HEK293 (cell line): ENCODE results near the gene UBXN6.

Experiments used
- HOXC10 ChIP-seq: sonication (generic); formaldehyde crosslinking; IDR thresholded peaks from 2 replicates; pipeline ENCODE4 v1.8.1; 2023; ENCODE audit warnings: mild to moderate bottlenecking, missing genetic modification reagents
- MYNN ChIP-seq: fragments of 450-650 bp; formaldehyde crosslinking; IDR thresholded peaks from 2 replicates; pipeline ENCODE4 v1.5.1; 2016; ENCODE audit warnings: missing biosample characterization, missing genetic modification characterization, borderline replicate concordance
- SCRT1 ChIP-seq: fragments of 450-650 bp; formaldehyde crosslinking; IDR thresholded peaks from 2 replicates; pipeline ENCODE4 v1.5.1; 2016; ENCODE audit warnings: missing biosample characterization, missing genetic modification characterization, borderline replicate concordance
- ZBTB20 ChIP-seq: fragments of 450-650 bp; formaldehyde crosslinking; IDR thresholded peaks from 2 replicates; pipeline ENCODE4 v1.5.1; 2016; ENCODE audit warnings: missing biosample characterization, missing genetic modification characterization
- ZBTB7A ChIP-seq: fragments of 450-650 bp; formaldehyde crosslinking; IDR thresholded peaks from 2 replicates; pipeline ENCODE4 v1.5.1; 2016; ENCODE audit warnings: low read depth, missing biosample characterization, missing genetic modification characterization
- ZFP41 ChIP-seq: fragments of 450-650 bp; formaldehyde crosslinking; IDR thresholded peaks from 2 replicates; pipeline ENCODE4 v1.5.1; 2016; ENCODE audit warnings: missing biosample characterization, missing genetic modification characterization, borderline replicate concordance
- ZNF335 ChIP-seq: fragments of 450-650 bp; formaldehyde crosslinking; conservative IDR thresholded peaks from 2 replicates; pipeline ENCODE4 v1.5.1; 2016; ENCODE audit warnings: missing biosample characterization, missing genetic modification characterization
- ZNF423 ChIP-seq: fragments of 450-650 bp; formaldehyde crosslinking; IDR thresholded peaks from 2 replicates; pipeline ENCODE4 v1.5.1; 2016; ENCODE audit warnings: missing biosample characterization, missing genetic modification characterization
- ZNF626 ChIP-seq: fragments of 450-650 bp; sonication (Bioruptor Pico); formaldehyde crosslinking; IDR thresholded peaks from 2 replicates; pipeline ENCODE4 v1.5.1; 2018; ENCODE audit warnings: missing biosample characterization, missing genetic modification characterization, inconsistent platforms
- ZNF830 ChIP-seq: fragments of 450-650 bp; IDR thresholded peaks from 2 replicates; pipeline ENCODE4 v1.5.0; 2018; ENCODE audit warnings: missing biosample characterization, missing genetic modification characterization, low read depth, mild to moderate bottlenecking, moderate library complexity
- TF ChIP-seq, protein P1 (sequence below): fragments of 450-650 bp; formaldehyde crosslinking; IDR thresholded peaks from 2 replicates; pipeline ENCODE4 v1.5.1; 2016; ENCODE audit warnings: missing biosample characterization, missing genetic modification characterization
- TF ChIP-seq, protein P2 (sequence below): fragments of 450-650 bp; formaldehyde crosslinking; conservative IDR thresholded peaks from 2 replicates; pipeline ENCODE4 v1.5.1; 2016; ENCODE audit warnings: low read depth, missing biosample characterization, missing genetic modification characterization
- TF ChIP-seq, protein P3 (sequence below): fragments of 450-650 bp; formaldehyde crosslinking; IDR thresholded peaks from 2 replicates; pipeline ENCODE4 v1.5.1; 2017; ENCODE audit warnings: missing biosample characterization, missing genetic modification characterization

DNA sequence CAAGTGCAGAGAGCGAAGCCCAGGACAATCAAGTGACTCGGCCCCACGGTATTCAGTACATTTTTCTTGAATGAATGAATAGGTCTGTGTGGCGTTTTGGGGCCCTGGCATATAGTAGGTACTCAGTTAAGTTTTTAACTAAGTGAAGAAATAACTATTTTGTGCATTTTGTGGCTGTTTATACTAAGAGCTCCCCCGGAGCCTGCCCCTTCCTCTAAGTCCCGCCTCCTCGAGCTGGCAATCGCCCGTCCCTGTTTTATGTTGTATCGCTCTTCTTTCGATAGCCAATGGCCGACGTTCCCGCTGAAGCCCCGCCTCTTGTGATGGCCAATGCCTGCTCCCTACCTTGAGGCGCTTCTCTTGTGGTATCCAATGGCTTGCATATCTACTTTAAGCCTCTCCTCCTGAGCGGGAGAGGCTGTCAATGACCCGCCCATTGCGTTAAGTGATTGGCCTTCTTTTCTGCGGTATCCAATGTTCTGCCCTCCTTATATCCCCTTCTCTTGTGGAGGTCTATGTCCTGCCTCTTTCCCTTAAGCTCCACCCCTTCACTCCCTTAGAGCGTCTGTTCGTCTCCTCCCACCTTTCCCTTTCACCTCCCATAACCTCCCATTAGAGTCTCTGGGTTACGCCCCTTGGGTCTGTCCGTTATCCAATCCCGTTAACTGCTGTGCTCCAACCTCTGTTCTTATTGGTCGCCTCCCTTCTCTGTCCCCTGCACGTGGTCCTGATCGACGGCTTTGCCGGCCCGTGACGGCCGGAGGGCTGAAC is 14.0 kb upstream of the UBXN6 start:
- TF ChIP-seq, protein P1, sequence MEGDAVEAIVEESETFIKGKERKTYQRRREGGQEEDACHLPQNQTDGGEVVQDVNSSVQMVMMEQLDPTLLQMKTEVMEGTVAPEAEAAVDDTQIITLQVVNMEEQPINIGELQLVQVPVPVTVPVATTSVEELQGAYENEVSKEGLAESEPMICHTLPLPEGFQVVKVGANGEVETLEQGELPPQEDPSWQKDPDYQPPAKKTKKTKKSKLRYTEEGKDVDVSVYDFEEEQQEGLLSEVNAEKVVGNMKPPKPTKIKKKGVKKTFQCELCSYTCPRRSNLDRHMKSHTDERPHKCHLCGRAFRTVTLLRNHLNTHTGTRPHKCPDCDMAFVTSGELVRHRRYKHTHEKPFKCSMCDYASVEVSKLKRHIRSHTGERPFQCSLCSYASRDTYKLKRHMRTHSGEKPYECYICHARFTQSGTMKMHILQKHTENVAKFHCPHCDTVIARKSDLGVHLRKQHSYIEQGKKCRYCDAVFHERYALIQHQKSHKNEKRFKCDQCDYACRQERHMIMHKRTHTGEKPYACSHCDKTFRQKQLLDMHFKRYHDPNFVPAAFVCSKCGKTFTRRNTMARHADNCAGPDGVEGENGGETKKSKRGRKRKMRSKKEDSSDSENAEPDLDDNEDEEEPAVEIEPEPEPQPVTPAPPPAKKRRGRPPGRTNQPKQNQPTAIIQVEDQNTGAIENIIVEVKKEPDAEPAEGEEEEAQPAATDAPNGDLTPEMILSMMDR (tag by site-specific recombination), result no peak
- TF ChIP-seq ZNF626 (tag by site-specific recombination), result no peak
- no peak for TF ChIP-seq ZFP41
- peak; percentile 92 for TF ChIP-seq ZNF335 (tag by site-specific recombination)
- no peak for TF ChIP-seq ZNF423 (tag by site-specific recombination)
- TF ChIP-seq ZNF830, result no peak
- no peak for TF ChIP-seq SCRT1 (tag by site-specific recombination)
- no peak for TF ChIP-seq MYNN
- TF ChIP-seq ZBTB20, result 0 out of 2 replicates have a peak, but pooled peaks have one; percentile 4
- TF ChIP-seq HOXC10 (CRISPR knock-in tag), result no peak
- TF ChIP-seq, protein P2, sequence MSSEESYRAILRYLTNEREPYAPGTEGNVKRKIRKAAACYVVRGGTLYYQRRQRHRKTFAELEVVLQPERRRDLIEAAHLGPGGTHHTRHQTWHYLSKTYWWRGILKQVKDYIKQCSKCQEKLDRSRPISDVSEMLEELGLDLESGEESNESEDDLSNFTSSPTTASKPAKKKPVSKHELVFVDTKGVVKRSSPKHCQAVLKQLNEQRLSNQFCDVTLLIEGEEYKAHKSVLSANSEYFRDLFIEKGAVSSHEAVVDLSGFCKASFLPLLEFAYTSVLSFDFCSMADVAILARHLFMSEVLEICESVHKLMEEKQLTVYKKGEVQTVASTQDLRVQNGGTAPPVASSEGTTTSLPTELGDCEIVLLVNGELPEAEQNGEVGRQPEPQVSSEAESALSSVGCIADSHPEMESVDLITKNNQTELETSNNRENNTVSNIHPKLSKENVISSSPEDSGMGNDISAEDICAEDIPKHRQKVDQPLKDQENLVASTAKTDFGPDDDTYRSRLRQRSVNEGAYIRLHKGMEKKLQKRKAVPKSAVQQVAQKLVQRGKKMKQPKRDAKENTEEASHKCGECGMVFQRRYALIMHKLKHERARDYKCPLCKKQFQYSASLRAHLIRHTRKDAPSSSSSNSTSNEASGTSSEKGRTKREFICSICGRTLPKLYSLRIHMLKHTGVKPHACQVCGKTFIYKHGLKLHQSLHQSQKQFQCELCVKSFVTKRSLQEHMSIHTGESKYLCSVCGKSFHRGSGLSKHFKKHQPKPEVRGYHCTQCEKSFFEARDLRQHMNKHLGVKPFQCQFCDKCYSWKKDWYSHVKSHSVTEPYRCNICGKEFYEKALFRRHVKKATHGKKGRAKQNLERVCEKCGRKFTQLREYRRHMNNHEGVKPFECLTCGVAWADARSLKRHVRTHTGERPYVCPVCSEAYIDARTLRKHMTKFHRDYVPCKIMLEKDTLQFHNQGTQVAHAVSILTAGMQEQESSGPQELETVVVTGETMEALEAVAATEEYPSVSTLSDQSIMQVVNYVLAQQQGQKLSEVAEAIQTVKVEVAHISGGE, result no peak
- TF ChIP-seq, protein P3, sequence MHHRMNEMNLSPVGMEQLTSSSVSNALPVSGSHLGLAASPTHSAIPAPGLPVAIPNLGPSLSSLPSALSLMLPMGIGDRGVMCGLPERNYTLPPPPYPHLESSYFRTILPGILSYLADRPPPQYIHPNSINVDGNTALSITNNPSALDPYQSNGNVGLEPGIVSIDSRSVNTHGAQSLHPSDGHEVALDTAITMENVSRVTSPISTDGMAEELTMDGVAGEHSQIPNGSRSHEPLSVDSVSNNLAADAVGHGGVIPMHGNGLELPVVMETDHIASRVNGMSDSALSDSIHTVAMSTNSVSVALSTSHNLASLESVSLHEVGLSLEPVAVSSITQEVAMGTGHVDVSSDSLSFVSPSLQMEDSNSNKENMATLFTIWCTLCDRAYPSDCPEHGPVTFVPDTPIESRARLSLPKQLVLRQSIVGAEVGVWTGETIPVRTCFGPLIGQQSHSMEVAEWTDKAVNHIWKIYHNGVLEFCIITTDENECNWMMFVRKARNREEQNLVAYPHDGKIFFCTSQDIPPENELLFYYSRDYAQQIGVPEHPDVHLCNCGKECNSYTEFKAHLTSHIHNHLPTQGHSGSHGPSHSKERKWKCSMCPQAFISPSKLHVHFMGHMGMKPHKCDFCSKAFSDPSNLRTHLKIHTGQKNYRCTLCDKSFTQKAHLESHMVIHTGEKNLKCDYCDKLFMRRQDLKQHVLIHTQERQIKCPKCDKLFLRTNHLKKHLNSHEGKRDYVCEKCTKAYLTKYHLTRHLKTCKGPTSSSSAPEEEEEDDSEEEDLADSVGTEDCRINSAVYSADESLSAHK (tag by site-specific recombination), result no peak
- TF ChIP-seq ZBTB7A (tag by site-specific recombination), result no peak
